ENCODE results near the gene DIAPH2. TPM values are rescaled to one million over a fixed set of nuclear protein-coding genes. Genes with fewer than 3 reads are reported as not detected.
"Not testable (repeated sequence)": the region's sequence is repeated elsewhere in the genome, so short reads cannot be mapped to it uniquely, and the experiment has no call there.

The DIAPH2 gene
- total and polyA plus RNA-seq, 9 donors, result 5.2 to 15.8 (median 8.9) TPM

- DNase-seq, result no peak
- Histone ChIP-seq H3K27ac (ENCODE audit: low read length) (no peak overlapping the region), H3K9me3 (replicated peaks; ENCODE audit: control insufficient read depth, low read depth, low read length) (no peaks in the 10 kb centered on the region)
Observed at GRCh38 chrX:97401586-97402136, 717.0 kb downstream of the DIAPH2 start.

GRCh38 chrX:97402333-97402732 is 717.7 kb downstream of the DIAPH2 start:
- H3K4me3 ChIP-seq (ENCODE audit: low read length), result no peak overlapping the region
- H3K4me1 ChIP-seq (ENCODE audit: control insufficient read depth, insufficient read depth, low read length), result no peaks in the 10 kb centered on the region
- peaks cover 3% of the 10 kb centered on the region for H3K27me3 ChIP-seq (ENCODE audit: control insufficient read depth, insufficient read depth, low read length)
- no peaks in the 10 kb centered on the region for H3K36me3 ChIP-seq (ENCODE audit: control insufficient read depth, insufficient read depth, low read length)
- no peaks in the 10 kb centered on the region for H3K9me3 ChIP-seq (replicated peaks; ENCODE audit: control insufficient read depth, low read depth, low read length)
- DNase-seq, result no peak
- no peak overlapping the region for H3K27ac ChIP-seq (ENCODE audit: low read length)

More at GRCh38 chrX:97401586-97402136, 717.0 kb downstream of the DIAPH2 start:
- H3K4me3 ChIP-seq (ENCODE audit: low read length), result no peak overlapping the region
- H3K27me3 ChIP-seq (ENCODE audit: control insufficient read depth, insufficient read depth, low read length), result peaks cover 3% of the 10 kb centered on the region
- no peaks in the 10 kb centered on the region for H3K4me1 ChIP-seq (ENCODE audit: control insufficient read depth, insufficient read depth, low read length)
- no peaks in the 10 kb centered on the region for H3K36me3 ChIP-seq (ENCODE audit: control insufficient read depth, insufficient read depth, low read length)

- H3K9me3 ChIP-seq (replicated peaks; ENCODE audit: control insufficient read depth, low read depth, low read length), result no peaks in the 10 kb centered on the region
- no peak overlapping the region for H3K4me3 ChIP-seq (ENCODE audit: low read length)
- no peaks in the 10 kb centered on the region for H3K4me1 ChIP-seq (ENCODE audit: control insufficient read depth, insufficient read depth, low read length)
- DNase-seq, result no peak
- no peaks in the 10 kb centered on the region for H3K36me3 ChIP-seq (ENCODE audit: control insufficient read depth, insufficient read depth, low read length)
- peaks cover 3% of the 10 kb centered on the region for H3K27me3 ChIP-seq (ENCODE audit: control insufficient read depth, insufficient read depth, low read length)
- H3K27ac ChIP-seq (ENCODE audit: low read length), result no peak overlapping the region
Observed at GRCh38 chrX:97402903-97403302, 718.3 kb downstream of the DIAPH2 start.

GRCh38 chrX:97405031-97405660 is 720.5 kb downstream of the DIAPH2 start:
- Histone ChIP-seq H3K4me1 (ENCODE audit: control insufficient read depth, insufficient read depth, low read length) (no peaks in the 10 kb centered on the region), H3K4me3 (ENCODE audit: low read length) (no peak overlapping the region), H3K36me3 (ENCODE audit: control insufficient read depth, insufficient read depth, low read length) (no peaks in the 10 kb centered on the region), H3K9me3 (replicated peaks; ENCODE audit: control insufficient read depth, low read depth, low read length) (peaks cover 6% of the 10 kb centered on the region), H3K27ac (ENCODE audit: low read length) (no peak overlapping the region), H3K27me3 (ENCODE audit: control insufficient read depth, insufficient read depth, low read length) (peaks cover 3% of the 10 kb centered on the region)
- no peak for DNase-seq
- WGBS (ENCODE audit: insufficient coverage), result 75% methylated on average over 1 of the region's 4 CpGs

- not testable (repeated sequence) for H3K27me3 ChIP-seq (ENCODE audit: control insufficient read depth, insufficient read depth, low read length); DNase-seq
- WGBS (ENCODE audit: insufficient coverage), result 93% methylated on average over 10 of the region's 13 CpGs
Observed at GRCh38 chrX:97409632-97410415, 725.2 kb downstream of the DIAPH2 start.

GRCh38 chrX:97416461-97416860 is 731.8 kb downstream of the DIAPH2 start:
- no peaks in the 10 kb centered on the region for H3K27me3 ChIP-seq (ENCODE audit: control insufficient read depth, insufficient read depth, low read length)
- H3K36me3 ChIP-seq (ENCODE audit: control insufficient read depth, insufficient read depth, low read length), result no peaks in the 10 kb centered on the region
- no peak for DNase-seq
- WGBS (ENCODE audit: insufficient coverage), result no CpG with 5 or more reads among the region's 1 CpG
- no peaks in the 10 kb centered on the region for H3K9me3 ChIP-seq (replicated peaks; ENCODE audit: control insufficient read depth, low read depth, low read length)
- H3K4me1 ChIP-seq (ENCODE audit: control insufficient read depth, insufficient read depth, low read length), result no peaks in the 10 kb centered on the region
- H3K27ac ChIP-seq (ENCODE audit: low read length), result no peak overlapping the region
- no peak overlapping the region for H3K4me3 ChIP-seq (ENCODE audit: low read length)

More at GRCh38 chrX:97409632-97410415, 725.2 kb downstream of the DIAPH2 start:
- not testable (repeated sequence) for H3K4me3 ChIP-seq (ENCODE audit: low read length); H3K27ac ChIP-seq (ENCODE audit: low read length); H3K9me3 ChIP-seq (replicated peaks; ENCODE audit: control insufficient read depth, low read depth, low read length); H3K36me3 ChIP-seq (ENCODE audit: control insufficient read depth, insufficient read depth, low read length); H3K4me1 ChIP-seq (ENCODE audit: control insufficient read depth, insufficient read depth, low read length)

GRCh38 chrX:97429101-97429500 is 744.5 kb downstream of the DIAPH2 start:
- WGBS (ENCODE audit: insufficient coverage), result no CpG with 5 or more reads among the region's 5 CpGs
- Histone ChIP-seq H3K4me1 (ENCODE audit: control insufficient read depth, insufficient read depth, low read length) (no peaks in the 10 kb centered on the region), H3K27ac (ENCODE audit: low read length) (no peak overlapping the region), H3K36me3 (ENCODE audit: control insufficient read depth, insufficient read depth, low read length) (no peaks in the 10 kb centered on the region), H3K4me3 (ENCODE audit: low read length) (no peak overlapping the region), H3K9me3 (replicated peaks; ENCODE audit: control insufficient read depth, low read depth, low read length) (no peaks in the 10 kb centered on the region), H3K27me3 (ENCODE audit: control insufficient read depth, insufficient read depth, low read length) (peaks cover 3% of the 10 kb centered on the region)
- DNase-seq, result no peak

- no peaks in the 10 kb centered on the region for H3K36me3 ChIP-seq (ENCODE audit: control insufficient read depth, insufficient read depth, low read length)
- no peak for DNase-seq
- H3K27me3 ChIP-seq (ENCODE audit: control insufficient read depth, insufficient read depth, low read length), result peaks cover 3% of the 10 kb centered on the region
- H3K27ac ChIP-seq (ENCODE audit: low read length), result no peak overlapping the region
- H3K9me3 ChIP-seq (replicated peaks; ENCODE audit: control insufficient read depth, low read depth, low read length), result no peaks in the 10 kb centered on the region
- no peak overlapping the region for H3K4me3 ChIP-seq (ENCODE audit: low read length)
- 45% methylated on average over 1 of the region's 1 CpG for WGBS (ENCODE audit: insufficient coverage)
- no peaks in the 10 kb centered on the region for H3K4me1 ChIP-seq (ENCODE audit: control insufficient read depth, insufficient read depth, low read length)
Observed at GRCh38 chrX:97431281-97431680, 746.6 kb downstream of the DIAPH2 start.

- H3K4me3 ChIP-seq (ENCODE audit: low read length), result no peak overlapping the region
- H3K36me3 ChIP-seq (ENCODE audit: control insufficient read depth, insufficient read depth, low read length), result no peaks in the 10 kb centered on the region
- WGBS (ENCODE audit: insufficient coverage), result no CpG with 5 or more reads among the region's 1 CpG
Observed at GRCh38 chrX:97446298-97446882, 761.7 kb downstream of the DIAPH2 start.

GRCh38 chrX:97447306-97447705 is 762.7 kb downstream of the DIAPH2 start:
- no peaks in the 10 kb centered on the region for H3K4me1 ChIP-seq (ENCODE audit: control insufficient read depth, insufficient read depth, low read length)
- no peaks in the 10 kb centered on the region for H3K36me3 ChIP-seq (ENCODE audit: control insufficient read depth, insufficient read depth, low read length)
- H3K27ac ChIP-seq (ENCODE audit: low read length), result no peak overlapping the region
- DNase-seq, result no peak
- H3K9me3 ChIP-seq (replicated peaks; ENCODE audit: control insufficient read depth, low read depth, low read length), result no peaks in the 10 kb centered on the region
- H3K27me3 ChIP-seq (ENCODE audit: control insufficient read depth, insufficient read depth, low read length), result peaks cover 9% of the 10 kb centered on the region
- H3K4me3 ChIP-seq (ENCODE audit: low read length), result no peak overlapping the region
- 60% methylated on average over 1 of the region's 5 CpGs for WGBS (ENCODE audit: insufficient coverage)

More at GRCh38 chrX:97446298-97446882, 761.7 kb downstream of the DIAPH2 start:
- no peaks in the 10 kb centered on the region for H3K4me1 ChIP-seq (ENCODE audit: control insufficient read depth, insufficient read depth, low read length)
- H3K27ac ChIP-seq (ENCODE audit: low read length), result no peak overlapping the region
- DNase-seq, result no peak
- H3K9me3 ChIP-seq (replicated peaks; ENCODE audit: control insufficient read depth, low read depth, low read length), result no peaks in the 10 kb centered on the region
- H3K27me3 ChIP-seq (ENCODE audit: control insufficient read depth, insufficient read depth, low read length), result peaks cover 9% of the 10 kb centered on the region
